ENCODE results near the gene LAMA5.

The LAMA5 gene

DNA sequence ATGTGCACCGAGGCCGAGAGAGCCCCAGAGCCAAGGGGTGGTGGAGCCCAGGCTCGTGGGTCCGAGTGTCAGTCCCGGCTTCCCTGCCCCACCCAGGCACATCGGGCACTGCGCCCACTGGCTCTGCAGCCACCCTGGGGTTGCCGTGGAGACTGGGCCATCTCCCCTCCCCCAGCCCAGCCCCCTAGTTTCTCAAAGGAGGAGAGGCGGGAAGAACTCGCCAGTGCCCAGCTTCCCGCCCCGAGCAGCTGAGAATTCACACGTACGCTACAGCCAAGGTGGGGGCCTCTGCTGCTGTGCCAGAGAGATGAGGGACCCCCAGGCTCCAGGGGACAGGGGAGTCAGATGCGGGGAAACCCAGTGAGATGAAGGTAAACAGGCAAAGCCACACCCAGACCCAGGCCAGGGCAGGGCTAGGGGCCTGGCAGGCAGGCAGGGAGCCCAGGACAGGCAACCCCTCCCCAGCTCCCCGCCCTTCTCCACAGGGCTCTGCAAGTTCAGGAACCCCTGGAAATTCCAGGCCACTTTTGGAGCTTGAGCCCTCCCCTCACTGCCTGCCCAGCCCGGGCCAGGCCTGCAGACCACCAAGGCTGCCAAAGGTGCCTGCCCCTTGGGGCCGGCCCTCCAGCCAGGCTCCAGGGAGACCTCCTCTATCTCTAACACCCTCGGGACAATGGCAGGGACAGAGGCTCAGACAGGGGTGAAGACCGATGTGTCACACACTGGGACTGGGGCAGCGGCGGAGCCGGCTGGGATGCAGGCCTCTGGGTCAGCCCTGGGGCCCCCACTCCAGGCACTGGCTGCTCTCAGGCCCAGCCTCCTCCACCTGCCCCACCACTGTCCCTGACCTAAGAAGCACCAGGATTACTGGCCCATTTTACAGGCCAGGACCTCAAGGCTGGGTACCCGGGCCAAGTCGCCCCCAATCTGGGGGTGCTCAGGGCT, 6.0 kb downstream of the LAMA5 start:
- DNase-seq (ENCODE audit: low read depth in 2 of 2), result no peak

DNA sequence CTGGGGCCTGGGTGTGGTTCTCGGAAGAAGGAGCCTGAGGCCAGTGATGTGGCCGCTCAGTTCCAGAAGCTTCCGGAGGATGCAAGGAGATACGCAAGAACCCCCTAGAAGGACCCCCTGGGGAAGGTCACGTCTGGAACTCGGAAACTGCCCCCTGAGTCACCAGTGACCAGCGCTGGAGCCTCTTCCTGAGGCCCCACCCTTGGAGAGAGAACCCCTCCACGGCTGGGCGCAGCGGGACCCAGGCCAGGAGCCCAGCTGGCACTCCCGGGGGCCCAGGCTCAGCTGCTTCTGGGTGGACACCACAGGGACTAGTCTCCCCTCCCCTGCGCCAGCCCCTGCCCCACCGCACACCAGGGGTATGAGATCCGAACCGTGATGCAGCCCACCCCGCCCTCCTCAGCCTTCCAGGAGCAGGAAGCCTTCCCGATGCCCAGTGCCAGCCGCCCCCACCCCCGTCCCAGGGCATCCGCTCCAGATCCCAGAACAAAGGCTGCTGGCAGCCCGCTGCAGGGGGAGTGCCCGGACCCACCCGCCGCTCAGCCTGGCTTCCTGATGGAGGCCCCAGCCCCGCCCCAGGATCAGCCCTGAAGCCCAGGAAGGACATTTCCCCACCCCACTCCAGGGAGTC, 7.5 kb downstream of the LAMA5 start:
- no peak for DNase-seq (ENCODE audit: low read depth in 2 of 2)

DNA sequence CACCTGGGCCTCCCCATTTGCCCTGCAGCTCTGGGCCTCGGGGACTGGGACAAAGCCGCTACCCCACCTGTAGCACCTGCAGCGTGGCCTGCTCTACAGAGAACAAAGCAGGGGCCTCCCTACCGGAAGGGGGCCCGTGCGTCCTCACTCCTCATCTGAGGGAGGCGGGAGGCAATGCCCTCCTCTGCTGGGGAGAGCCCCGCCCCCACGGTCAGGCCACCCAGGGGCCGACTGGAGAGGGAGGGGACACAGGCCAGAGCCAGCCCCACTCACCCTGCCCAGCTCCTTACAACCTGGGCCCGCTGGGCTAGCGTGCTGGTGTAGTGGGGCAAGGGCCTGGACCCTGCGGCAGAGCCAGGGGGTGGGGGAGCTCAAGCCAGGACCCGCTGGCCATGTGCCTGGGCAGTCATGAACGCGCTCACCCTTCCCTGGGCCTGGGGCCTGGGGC, 8.0 kb downstream of the LAMA5 start:
- DNase-seq (ENCODE audit: low read depth in 2 of 2), result no peak

DNA sequence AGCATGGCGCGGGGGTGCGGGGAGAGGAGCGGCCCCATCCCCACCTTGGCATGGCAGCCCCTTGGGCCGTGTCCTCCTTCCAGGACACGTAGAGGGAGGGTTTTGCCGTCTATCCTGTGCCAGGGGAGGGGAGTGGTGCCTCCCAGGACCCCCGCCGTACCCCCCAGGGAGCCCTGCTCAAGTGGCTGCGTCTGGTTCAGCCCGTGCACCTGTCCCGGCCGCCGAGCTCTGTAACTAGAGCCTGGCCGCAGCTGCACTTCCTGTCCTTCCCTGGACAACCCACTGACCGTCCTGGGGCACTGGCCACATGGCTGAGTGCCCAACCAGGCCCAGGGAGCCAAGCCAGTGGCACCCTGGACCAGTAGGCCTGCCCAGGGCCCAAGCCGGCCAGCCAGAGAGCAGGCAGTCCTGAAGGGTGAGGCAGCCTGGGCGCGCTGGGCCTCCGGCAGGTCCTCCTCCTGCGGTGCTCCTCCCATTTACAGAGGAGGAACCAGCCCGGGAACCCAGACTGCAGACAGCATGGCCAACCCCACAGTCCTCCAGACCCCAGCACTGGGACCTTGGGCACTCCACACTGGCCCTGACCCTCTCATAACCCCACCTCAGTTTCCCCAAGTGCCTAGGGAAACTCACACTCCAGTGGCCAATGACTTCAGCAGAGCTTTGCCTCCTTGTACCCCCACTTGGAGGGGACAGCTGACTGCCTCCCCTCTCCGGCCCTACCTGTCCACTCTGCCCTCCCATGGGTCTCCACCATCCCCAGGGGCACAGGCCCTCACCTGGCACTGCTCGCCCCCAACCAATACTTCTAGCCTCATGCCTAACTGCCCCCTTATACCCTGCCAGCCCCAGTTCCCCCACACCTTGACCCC, 8.7 kb downstream of the LAMA5 start:
- DNase-seq (ENCODE audit: low read depth in 2 of 2), result no peak

DNA sequence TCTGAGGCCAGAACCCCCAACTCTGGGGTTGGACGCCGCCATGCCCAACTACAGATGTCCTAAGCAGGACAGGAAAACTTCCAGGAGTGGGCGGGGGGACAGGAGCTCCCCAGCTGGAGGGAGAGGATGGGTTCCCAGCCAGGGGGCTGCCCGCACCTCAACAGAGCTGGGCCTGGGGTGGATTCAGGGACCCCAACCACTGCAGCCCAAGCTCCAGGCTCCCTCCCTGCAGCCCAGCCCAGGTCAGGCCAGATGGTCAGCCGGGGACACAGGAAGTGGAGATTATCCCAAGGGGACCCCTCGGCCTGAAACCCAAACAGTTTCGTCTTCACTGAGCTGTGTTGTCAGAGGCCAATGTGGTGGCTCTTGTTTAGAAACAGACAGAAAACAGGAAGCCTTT, 9.4 kb downstream of the LAMA5 start:
- no peak for DNase-seq (ENCODE audit: low read depth in 2 of 2)

DNA sequence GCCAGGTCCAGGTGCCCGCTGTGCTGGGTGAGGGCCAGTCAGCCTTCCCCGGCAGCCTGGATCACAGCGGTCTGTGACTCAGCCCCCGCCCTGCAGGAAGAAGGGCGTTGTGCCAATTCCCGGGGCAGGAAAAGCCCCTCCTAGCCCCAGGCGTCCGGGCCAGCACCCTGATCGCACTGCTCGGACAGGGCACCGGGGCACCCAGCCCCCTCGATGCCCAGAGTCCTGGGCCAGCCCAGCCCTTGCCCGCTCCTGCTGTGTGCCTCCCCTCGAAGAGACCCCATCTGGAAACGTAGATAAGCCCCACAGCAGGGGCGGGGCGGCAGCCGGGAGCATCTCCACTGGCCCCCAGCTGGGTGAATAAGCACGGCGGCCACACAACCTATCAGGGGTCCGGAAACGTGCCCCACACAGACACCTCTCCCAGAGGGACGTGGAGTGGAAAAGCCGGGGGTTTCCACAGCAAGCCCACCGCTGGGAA, 9.9 kb downstream of the LAMA5 start:
- no peak for DNase-seq (ENCODE audit: low read depth in 2 of 2)

DNA sequence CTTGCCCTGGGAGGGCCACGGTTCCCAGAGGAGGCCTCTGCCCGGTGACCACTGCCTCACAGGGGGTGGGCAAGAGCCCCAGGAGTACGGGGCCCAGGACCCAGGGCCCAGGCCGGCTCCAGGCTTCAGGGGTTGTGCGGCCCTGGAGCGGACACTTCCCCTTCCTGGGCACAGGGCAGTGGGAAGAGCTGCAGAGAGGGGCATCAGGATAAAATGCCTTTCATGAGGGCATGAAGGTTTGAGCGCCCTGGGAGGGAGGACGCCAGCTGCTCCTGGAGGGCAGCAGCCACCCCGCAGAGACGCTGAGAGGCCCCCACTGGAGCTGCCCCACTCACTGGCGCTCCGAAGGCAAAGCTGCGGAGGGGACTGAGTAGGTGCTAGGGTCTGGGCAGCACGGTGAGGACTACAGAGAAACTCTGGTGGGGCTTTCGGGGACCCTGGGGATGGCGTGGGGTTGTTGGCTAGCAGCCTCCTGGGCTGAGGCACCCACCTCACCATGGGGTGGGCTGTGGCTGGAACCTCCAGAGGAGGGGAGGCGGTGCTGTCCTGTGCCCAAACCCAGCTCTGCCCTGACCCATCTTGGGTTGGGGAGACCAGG, 10.4 kb downstream of the LAMA5 start:
- DNase-seq (ENCODE audit: low read depth in 2 of 2), result no peak

DNA sequence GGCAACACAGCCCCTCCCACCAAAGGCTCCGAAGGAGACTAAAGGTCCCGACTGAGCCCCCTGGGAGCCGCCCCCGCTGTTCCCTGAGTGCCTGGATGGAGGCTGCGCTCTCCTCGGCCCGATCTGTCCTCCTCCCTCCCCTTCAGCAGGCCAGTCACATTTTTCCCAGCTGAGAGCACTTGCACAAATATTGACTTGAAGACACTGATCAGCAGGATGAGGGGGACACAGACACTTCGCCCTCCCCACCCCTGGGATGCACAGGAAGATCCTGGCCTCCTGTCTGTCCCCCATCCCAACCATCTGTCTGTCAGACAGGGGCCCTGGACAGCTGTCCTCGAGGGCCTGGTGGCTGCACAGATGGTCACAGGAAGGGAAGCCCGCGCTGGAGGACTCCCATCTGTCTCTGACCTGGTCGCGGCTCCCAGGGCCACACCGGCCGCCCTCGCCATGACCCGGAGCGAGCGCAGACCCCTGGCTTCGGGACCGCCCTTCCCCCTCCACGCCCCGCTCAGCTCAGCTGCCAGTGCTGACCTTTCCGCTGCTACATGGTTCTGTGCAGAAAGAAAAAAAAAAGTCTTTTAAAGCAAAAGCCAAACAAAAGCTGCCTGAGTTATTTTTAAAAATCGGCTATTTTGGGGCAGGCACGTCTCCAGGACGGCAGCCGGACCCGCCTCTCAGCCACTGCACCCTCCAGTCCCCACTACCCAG, 11.1 kb downstream of the LAMA5 start:
- no peak for DNase-seq (ENCODE audit: low read depth in 2 of 2)

DNA sequence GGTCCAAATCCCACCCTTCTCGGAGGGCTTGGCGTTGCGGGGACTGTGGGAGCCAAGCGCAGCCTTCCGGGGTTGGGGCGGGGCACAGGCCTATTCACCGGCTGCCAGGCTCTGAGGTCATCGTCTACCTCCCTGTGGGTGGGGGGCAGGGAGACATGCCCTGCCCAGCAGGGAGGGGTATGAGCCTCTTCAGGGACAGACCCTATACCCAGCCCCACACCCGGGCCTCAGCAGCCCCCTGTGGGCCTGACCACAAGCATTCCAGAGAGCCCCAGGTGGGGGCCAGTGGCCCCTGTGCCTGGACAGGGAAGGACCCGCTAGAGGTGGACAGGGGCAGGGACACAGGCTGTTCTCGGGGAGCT, 11.6 kb downstream of the LAMA5 start:
- no peak for DNase-seq (ENCODE audit: low read depth in 2 of 2)

DNA sequence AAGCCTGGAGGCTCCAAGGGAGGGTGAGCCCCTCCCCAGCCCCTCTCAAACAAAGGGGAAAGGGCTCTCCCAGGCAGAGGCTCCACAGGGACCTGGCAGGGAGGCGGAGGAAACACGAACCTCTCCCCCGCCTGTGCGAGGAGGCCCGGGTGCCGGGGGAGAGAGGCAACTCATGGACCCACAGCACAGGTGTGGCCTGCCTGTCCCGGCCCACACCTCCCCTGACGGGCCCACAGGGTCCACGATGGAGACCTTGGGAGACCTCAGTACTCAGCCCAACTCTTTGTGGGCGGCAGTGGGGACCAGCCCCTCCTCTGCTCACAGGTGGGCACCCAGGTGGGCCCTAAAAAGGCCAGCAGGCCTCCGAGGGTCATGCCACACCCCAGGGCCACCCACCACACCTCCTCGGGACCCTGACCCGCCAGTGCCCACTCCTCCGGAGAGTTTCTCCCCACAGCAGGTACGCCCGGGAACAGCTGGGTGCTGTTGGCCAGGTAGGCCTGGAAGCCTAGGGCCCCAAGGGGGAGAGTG, 12.2 kb downstream of the LAMA5 start:
- DNase-seq (ENCODE audit: low read depth in 2 of 2), result no peak

DNA sequence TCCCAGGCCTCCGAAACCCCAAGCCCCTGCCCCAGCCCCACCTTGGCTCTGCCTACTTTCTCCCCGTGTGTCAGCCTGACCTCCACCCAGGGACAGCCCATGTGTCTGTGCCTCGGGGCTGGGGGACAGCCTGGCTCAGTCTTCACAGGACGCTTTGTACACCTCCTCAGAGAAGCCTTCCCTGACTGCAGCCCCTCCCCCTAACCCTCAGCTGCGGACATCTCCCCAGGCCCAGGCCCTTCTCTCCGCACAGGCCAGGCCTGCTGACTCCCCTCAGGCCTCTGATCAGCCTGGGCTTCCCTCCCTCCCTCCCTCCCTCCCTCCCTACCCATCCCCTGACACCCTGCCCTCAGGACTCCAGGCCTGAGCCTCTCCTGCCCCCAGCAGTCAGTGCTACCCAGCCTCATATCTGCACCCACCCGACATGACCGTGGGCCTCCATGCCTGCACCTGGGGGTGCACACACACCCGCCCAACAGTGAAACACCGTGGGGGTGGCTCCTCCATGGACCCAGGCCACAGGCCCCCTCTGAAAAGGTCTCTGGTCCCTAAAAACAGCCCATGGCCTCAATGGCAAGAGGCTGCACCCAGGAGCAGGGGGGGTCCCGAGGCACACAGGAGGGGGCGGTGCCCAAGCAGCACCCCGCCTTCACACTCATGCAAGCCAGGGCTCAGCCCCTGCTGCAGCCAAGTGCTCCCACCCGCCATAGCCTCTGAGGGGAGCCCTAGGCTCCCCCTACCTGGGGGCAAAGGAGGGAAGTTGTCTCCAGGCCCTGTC, 12.9 kb downstream of the LAMA5 start:
- no peak for DNase-seq (ENCODE audit: low read depth in 2 of 2)

DNA sequence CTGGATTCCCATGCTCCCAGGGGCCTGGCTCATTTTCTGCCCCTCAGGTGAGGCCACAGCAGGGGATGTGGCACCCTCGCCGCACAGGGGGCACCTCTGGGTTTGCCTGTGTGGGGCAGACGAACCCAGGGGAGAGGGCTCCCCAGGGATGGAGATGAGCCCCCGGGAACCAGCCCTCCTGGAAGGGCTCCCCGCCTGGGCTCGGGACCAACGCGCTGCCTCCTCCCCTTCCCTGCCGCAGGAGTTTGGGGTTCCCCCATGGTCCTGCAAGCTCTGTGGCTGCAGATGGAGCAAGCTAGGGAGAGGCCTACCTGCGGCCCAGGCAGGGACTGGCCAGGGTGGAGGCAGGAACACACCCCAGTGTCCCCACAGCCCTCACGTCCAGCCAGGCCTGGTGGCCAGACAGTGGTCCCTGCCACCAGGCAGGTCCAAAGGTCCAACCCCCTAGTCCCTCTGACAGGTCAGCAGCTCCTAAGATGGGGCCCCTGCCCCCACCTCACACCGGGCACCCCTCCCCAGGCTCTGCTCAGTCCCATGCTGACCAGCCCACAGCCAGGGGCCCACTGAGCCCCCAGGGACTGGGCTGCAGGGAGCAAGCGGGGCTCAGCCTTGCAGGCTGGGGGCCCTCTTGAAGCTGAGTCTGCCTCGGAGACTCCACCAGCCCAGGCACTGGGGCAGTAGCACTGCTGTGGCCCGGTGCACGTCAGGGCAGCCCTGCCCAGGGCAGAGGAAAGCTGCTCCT, 13.7 kb downstream of the LAMA5 start:
- DNase-seq (ENCODE audit: low read depth in 2 of 2), result no peak

DNA sequence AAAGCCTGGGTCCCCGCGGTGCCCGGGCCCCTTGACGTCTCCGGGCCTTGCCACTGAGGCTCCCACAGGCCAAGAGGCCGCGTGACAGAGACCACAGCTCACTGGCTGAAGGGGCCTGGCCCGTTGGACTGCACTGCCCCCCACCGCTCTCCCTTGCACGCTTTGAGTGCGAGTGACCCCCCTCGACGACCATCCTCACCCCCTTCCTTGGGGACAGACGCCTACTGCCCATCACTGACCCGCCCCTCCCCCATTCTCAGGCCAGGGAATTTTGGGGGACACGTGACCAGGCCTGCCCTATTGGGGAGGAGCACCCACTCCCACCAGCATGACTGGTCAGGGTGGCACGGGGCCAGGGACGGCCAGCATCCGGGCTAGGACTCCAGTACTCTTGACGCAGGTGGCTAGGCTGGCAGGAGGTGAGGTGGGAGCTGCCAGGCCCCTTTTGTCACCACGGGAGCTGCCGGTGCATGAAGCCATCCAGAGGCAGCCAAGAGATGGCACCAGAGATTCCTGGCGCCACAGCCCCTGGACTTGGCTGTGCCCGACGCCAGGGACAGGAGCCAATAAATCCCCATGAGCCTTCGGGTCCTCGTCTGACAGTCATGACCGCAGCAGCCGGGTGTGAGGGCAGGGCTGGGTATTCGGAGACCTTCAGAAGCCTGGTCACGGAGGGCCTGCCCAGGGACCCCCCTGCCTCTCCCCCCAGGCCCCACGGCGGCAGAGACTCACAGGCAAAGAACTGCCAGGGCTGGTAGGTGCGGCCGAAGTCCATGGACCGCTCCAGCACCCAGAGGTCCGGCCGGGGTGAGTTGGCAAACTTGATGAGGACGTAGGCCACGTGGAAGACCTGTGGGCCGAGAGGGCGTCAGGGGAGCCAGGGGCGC, 14.5 kb downstream of the LAMA5 start:
- DNase-seq (ENCODE audit: low read depth in 2 of 2), result no peak

DNA sequence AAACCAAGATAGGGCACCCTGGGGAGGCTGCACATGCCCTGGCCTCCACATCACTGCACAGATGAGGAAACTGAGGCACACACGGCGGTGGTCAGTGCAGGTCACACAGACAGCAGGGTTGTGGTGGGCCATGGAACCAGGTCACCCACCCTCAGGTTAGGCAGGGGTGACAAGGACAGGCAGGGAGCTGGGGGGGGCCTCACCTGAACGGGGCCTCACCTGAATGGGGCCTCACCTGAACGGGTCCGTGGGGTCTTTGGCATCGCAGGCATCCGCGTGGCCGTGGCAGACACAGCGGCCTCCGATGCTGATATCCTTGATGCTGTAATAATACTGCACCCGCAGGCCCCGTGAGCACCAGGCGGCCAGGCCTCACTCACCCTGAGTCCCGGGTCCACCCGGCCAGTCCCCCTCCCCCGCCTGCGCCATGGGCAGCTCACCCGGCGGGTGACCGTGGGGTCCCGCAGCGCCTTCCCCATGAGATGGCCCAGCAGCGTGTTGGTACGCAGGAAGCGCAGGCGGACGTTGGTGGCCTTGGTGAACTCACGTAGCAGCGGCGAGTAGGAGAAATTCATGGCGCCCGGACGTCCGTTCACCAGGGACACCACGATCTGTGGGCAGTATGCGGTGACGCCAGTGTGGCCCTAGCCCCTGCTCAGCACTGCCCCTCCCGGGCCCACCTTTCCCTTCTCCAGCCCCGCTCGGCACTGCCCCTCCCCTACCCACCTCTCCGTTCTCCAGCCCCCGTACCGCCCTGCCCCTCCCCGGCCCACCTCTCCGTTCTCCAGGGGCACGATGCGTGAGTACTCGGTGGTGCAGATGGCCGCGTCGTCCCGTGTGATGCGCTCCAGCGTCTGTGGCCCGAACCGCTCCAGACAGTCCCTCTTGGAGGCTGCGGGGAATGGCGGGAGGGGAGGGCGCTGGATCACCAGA, 15.4 kb downstream of the LAMA5 start:
- no peak for DNase-seq (ENCODE audit: low read depth in 2 of 2)

DNA sequence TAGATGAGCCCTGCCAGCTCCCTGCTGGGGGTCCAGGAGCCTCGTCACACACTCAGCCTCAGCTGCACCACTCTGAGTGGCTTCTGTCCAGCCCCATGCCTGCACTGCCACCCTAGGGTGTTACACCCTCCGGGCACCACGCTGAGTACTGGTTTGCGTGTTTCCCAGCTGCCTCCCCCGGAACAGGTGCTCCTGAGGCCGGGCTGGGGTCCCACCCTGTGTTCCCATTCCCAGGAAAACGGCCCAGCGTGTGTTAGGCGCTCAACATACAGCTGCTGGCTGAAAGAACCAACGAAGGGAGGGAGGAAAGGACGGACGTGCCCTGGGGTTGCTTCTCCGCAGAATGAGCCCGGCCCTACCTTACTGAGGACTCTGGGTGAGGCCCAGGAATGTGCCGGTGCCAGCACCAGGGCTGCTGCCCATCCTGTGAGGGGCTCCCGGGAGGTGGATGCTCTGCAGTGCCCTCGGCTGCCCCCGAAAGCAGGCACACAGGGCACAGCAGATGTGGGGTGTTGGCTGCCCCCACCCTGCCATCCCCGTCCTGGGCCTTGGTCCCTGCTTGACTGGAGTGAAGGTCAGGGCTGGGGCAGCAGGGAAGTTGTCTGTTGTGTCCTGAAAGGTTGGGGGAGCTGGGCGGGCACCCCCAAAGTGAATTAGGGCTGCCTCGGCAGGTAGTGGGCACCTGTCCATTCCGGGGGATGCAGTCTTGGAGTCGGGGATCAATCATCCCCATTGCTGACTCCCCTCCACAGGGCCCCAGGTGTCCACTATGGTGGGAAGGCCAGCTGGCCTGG, 16.3 kb downstream of the LAMA5 start:
- no peak for DNase-seq (ENCODE audit: low read depth in 2 of 2)

DNA sequence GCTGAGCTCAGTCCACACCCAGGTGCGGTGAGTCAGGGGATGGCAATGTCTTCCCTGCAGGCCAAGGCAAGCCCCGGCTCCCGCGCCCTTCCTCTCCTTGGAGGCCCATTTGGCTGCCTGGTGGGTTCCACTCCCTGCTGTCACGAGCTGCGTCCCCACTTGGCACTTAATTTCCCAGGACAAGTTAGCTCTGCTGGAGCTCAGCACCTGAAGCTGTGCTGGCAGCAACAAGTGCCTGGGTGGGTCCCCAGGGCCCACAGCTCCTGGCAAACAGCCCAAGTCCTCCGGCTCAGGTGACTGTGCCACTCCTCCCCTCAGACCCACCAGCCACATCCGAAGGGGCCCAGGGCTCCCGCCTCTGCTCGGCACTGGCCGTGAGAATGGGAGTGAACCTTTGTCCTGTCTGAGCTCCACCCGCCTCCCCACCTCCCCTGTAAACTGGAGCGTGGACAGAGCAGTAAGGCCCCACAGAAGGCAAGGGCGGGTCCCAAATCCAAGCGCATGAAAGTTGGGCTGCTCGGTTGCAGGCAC, 16.9 kb downstream of the LAMA5 start:
- DNase-seq (ENCODE audit: low read depth in 2 of 2), result no peak

Measured in stimulated activated CD8-positive, alpha-beta memory T cell treated with anti-CD3 and anti-CD28 coated beads, Interleukin-2, amount 100 ng/mL, for 48 hours (primary cell).